OCI-LY3 (cell line): ENCODE measurements around the gene CAMK2D.

Experiments
- H2AFZ ChIP-seq: fragments of 200-600, 300-600 bp; shearing (Covaris generic); 2 replicates; pipeline ENCODE4 v1.6.0; 2014; ENCODE audit warnings: antibody characterized with exemption, low read depth, low read length
- H3K27ac ChIP-seq: fragments of 200-600, 300-600 bp; sonication (generic); 2 replicates; pipeline ENCODE4 v1.5.1; 2014; ENCODE audit warnings: mild to moderate bottlenecking, low read length, moderate library complexity, mixed read lengths
- H3K27me3 ChIP-seq: fragments of 200-600, 300-600 bp; sonication (generic); 2 replicates; pipeline ENCODE4 v1.6.1; 2014; ENCODE audit warnings: low read depth, low read length, mixed read lengths
- H3K36me3 ChIP-seq: fragments of 200-600, 300-600 bp; sonication (generic); replicated peaks from 2 replicates; pipeline ENCODE3; 2014; ENCODE audit warnings: low read depth, low read length, mixed read lengths
- H3K4me1 ChIP-seq: fragments of 300-600, 200-600 bp; sonication (generic); 2 replicates; pipeline ENCODE4 v1.6.1; 2014; ENCODE audit warnings: low read length, mixed read lengths
- H3K4me2 ChIP-seq: fragments of 200-600, 300-600 bp; sonication (generic); 2 replicates; pipeline ENCODE4 v1.6.1; 2014; ENCODE audit warnings: low read length, mixed read lengths
- H3K4me3 ChIP-seq: fragments of 300-600, 200-600 bp; sonication (generic); 2 replicates; pipeline ENCODE4 v1.5.1; 2014; ENCODE audit warnings: antibody characterized with exemption, mild to moderate bottlenecking, low read length, moderate library complexity
- H3K79me2 ChIP-seq: fragments of 300-600, 200-600 bp; shearing (Covaris generic); 2 replicates; pipeline ENCODE4 v1.6.1; 2014; ENCODE audit warnings: mild to moderate bottlenecking, low read length, mixed read lengths
- H3K9ac ChIP-seq: fragments of 300-600, 200-600 bp; shearing (Covaris generic); 2 replicates; pipeline ENCODE4 v1.6.0; 2014; ENCODE audit warnings: mild to moderate bottlenecking, low read length, moderate library complexity
- H3K9me3 ChIP-seq: fragments of 200-600, 300-600 bp; shearing (Covaris generic); 2 replicates; pipeline ENCODE4 v1.6.1; 2014; ENCODE audit warnings: low read length, mixed read lengths; ENCODE audit not compliant: insufficient read depth
- H4K20me1 ChIP-seq: fragments of 200-600, 300-600 bp; sonication (generic); 2 replicates; pipeline ENCODE4 v1.6.1; 2016; ENCODE audit warnings: low read length, mixed read lengths; ENCODE audit not compliant: insufficient read depth
- EZH2phosphoT487 ChIP-seq: fragments of 200-600 bp; shearing (Covaris generic); IDR thresholded peaks from 2 replicates; pipeline ENCODE4 v1.6.1; 2018; ENCODE audit warnings: antibody characterized with exemption, mixed run types, low read depth
- TF ChIP-seq, protein P1 (sequence below): fragments of 200-600, 300-600 bp; sonication (generic); IDR thresholded peaks from 2 replicates; pipeline ENCODE4 v1.5.1; 2014; ENCODE audit warnings: antibody characterized with exemption, low read length, low read depth

The CAMK2D gene

DNA sequence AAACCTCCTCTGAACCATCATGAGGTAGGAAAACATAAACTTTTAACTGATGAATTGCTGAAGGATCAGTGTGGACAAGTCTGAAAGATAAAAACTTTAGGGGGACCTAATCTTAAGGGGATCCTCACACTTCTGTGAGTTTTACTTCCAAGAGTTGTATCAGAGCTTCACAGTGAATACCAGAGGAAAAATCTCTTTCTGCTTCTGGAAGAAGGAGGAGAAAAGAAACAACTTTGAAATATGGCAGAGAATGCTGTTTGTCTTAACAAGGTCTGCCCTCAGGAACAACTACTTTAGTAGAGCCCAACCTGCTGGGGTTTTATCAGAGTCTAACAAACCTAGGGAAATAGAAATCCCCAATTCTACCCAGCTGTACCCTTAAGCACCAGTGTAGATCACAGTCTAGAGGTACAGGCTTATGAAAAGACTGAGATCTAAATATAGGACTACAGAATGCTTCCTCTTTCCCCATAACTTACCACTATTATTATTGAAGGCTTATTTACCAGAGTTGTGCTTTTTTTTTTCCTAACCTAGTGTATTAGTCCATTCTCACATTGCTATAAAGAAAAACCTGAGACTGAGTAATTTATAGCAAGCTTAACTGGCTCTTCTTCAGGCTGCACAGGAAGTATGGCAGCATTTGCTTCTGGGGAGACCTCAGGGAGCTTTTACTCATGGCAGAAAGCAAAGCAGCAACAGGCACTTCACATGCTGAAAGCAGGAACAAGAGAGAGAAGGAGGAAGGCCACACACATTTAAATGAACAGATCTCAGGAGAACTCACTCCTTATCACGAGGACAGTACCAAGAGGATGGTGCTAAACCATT, 167.9 kb downstream of the CAMK2D start:
- H3K79me2 ChIP-seq = no peaks in the 10 kb centered on the region
- TF ChIP-seq, protein P1, sequence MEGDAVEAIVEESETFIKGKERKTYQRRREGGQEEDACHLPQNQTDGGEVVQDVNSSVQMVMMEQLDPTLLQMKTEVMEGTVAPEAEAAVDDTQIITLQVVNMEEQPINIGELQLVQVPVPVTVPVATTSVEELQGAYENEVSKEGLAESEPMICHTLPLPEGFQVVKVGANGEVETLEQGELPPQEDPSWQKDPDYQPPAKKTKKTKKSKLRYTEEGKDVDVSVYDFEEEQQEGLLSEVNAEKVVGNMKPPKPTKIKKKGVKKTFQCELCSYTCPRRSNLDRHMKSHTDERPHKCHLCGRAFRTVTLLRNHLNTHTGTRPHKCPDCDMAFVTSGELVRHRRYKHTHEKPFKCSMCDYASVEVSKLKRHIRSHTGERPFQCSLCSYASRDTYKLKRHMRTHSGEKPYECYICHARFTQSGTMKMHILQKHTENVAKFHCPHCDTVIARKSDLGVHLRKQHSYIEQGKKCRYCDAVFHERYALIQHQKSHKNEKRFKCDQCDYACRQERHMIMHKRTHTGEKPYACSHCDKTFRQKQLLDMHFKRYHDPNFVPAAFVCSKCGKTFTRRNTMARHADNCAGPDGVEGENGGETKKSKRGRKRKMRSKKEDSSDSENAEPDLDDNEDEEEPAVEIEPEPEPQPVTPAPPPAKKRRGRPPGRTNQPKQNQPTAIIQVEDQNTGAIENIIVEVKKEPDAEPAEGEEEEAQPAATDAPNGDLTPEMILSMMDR = no peak
- TF ChIP-seq EZH2phosphoT487 = no peak
- H3K4me3 ChIP-seq = no peak overlapping the region
- H2AFZ ChIP-seq = no peak overlapping the region
- no peaks in the 10 kb centered on the region for H4K20me1 ChIP-seq
- no peaks in the 10 kb centered on the region for H3K27me3 ChIP-seq
- H3K9me3 ChIP-seq = no peaks in the 10 kb centered on the region
- H3K27ac ChIP-seq = no peak overlapping the region
- H3K4me2 ChIP-seq = no peak overlapping the region
- no peaks in the 10 kb centered on the region for H3K36me3 ChIP-seq
- no peak overlapping the region for H3K9ac ChIP-seq
- H3K4me1 ChIP-seq = peaks cover 9% of the 10 kb centered on the region; the same call in 1 of the 2 replicates

GRCh38 chr4:113591982-113592381, 169.6 kb downstream of the CAMK2D start:
- TF ChIP-seq, protein P1 = no peak
- no peak for TF ChIP-seq EZH2phosphoT487
- Histone ChIP-seq H3K27ac (no peak overlapping the region), H3K4me2 (no peak overlapping the region)

GRCh38 chr4:113588895-113589668, 172.5 kb downstream of the CAMK2D start:
- H2AFZ ChIP-seq = no peak overlapping the region
- H3K27me3 ChIP-seq = no peaks in the 10 kb centered on the region
- no peak overlapping the region for H3K9ac ChIP-seq
- no peaks in the 10 kb centered on the region for H3K79me2 ChIP-seq
- no peak overlapping the region for H3K27ac ChIP-seq
- H3K9me3 ChIP-seq = no peaks in the 10 kb centered on the region
- H4K20me1 ChIP-seq = no peaks in the 10 kb centered on the region
- H3K4me3 ChIP-seq = no peak overlapping the region
- H3K4me2 ChIP-seq = no peak overlapping the region
- H3K36me3 ChIP-seq = no peaks in the 10 kb centered on the region
- H3K4me1 ChIP-seq = peaks cover 9% of the 10 kb centered on the region; the same call in 1 of the 2 replicates
- TF ChIP-seq EZH2phosphoT487 = no peak
- TF ChIP-seq, protein P1 = no peak

More at GRCh38 chr4:113591982-113592381, 169.6 kb downstream of the CAMK2D start:
- no peak overlapping the region for H3K4me3 ChIP-seq
- H3K4me1 ChIP-seq = peaks cover 9% of the 10 kb centered on the region; the same call in 1 of the 2 replicates
- H3K36me3 ChIP-seq = no peaks in the 10 kb centered on the region
- H2AFZ ChIP-seq = no peak overlapping the region
- H4K20me1 ChIP-seq = no peaks in the 10 kb centered on the region
- no peak overlapping the region for H3K9ac ChIP-seq
- no peaks in the 10 kb centered on the region for H3K27me3 ChIP-seq
- no peaks in the 10 kb centered on the region for H3K9me3 ChIP-seq
- no peaks in the 10 kb centered on the region for H3K79me2 ChIP-seq
